Neural crest cell (in vitro differentiated cells): ENCODE measurements around the gene WDR33. TPM values are rescaled to one million over a fixed set of nuclear protein-coding genes. Genes with fewer than 3 reads are reported as not detected.

Experiments
- DNase-seq: peaks from one replicate; pipeline ENCODE4 v3.0.0; 2021; ENCODE audit warnings: low read depth, mixed read lengths, low spot score
- H3K27ac Mint-ChIP-seq: one replicate; pipeline ENCODE4 v1.8.0; 2021; ENCODE audit warnings: mild to moderate bottlenecking, mixed read lengths; ENCODE audit not compliant: unreplicated experiment
- H3K27me3 Mint-ChIP-seq: 2 replicates; pipeline ENCODE4 v1.8.0; 2021; ENCODE audit warnings: low read depth, mild to moderate bottlenecking, mixed read lengths
- H3K36me3 Mint-ChIP-seq: 2 replicates; pipeline ENCODE4 v1.8.0; 2021; ENCODE audit warnings: low read depth, mild to moderate bottlenecking, mixed read lengths
- H3K4me1 Mint-ChIP-seq: 2 replicates; pipeline ENCODE4 v1.8.0; 2021; ENCODE audit warnings: mixed read lengths
- H3K4me3 Mint-ChIP-seq: one replicate; pipeline ENCODE4 v1.8.0; 2021; ENCODE audit warnings: mild to moderate bottlenecking, mixed read lengths
- H3K9me3 Mint-ChIP-seq: 2 replicates; pipeline ENCODE4 v1.8.0; 2021; ENCODE audit warnings: mixed read lengths
- total RNA-seq: library from RNA; stranded (reverse); gene quantifications from 2 replicates; pipeline ENCODE4 v1.2.1, GENCODE V29; 2021
- TF ChIP-seq, protein P1 (sequence below): fragments of 200-600 bp; sonication (generic); conservative IDR thresholded peaks from 2 replicates; pipeline ENCODE4 v1.5.0; 2021; ENCODE audit warnings: antibody characterized with exemption, mild to moderate bottlenecking

WDR33 gene
- total RNA-seq, 1 donor from 2014 or later: 72.4 TPM

DNA sequence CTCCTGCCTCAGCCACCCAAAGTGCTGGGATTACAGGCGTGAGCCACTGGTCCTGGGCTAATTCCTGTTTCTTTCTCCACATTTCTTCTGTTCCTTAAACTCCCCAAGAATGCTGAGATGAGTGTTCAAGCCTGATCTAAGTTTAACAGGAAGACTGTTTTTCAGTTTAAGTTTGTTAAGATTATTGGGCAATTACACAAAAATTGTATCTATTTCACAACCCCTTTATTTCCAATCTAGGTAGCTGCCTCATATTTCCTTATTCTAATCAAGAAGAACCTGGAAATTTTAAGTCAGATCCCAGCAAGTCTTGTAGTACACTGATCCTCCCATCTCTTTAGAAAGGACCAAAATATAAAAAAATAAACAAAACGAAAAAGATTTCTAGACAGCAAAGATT, 98.0 kb downstream of the WDR33 start:
- no peak overlapping the region for H3K4me3 Mint-ChIP-seq
- no peak overlapping the region for H3K27ac Mint-ChIP-seq
- H3K9me3 Mint-ChIP-seq: no peaks in the 10 kb centered on the region
- peaks cover 10% of the 10 kb centered on the region for H3K4me1 Mint-ChIP-seq
- TF ChIP-seq, protein P1, sequence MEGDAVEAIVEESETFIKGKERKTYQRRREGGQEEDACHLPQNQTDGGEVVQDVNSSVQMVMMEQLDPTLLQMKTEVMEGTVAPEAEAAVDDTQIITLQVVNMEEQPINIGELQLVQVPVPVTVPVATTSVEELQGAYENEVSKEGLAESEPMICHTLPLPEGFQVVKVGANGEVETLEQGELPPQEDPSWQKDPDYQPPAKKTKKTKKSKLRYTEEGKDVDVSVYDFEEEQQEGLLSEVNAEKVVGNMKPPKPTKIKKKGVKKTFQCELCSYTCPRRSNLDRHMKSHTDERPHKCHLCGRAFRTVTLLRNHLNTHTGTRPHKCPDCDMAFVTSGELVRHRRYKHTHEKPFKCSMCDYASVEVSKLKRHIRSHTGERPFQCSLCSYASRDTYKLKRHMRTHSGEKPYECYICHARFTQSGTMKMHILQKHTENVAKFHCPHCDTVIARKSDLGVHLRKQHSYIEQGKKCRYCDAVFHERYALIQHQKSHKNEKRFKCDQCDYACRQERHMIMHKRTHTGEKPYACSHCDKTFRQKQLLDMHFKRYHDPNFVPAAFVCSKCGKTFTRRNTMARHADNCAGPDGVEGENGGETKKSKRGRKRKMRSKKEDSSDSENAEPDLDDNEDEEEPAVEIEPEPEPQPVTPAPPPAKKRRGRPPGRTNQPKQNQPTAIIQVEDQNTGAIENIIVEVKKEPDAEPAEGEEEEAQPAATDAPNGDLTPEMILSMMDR: no peak
- H3K27me3 Mint-ChIP-seq: no peaks in the 10 kb centered on the region
- peaks cover 3% of the 10 kb centered on the region for H3K36me3 Mint-ChIP-seq
- DNase-seq: no peak

DNA sequence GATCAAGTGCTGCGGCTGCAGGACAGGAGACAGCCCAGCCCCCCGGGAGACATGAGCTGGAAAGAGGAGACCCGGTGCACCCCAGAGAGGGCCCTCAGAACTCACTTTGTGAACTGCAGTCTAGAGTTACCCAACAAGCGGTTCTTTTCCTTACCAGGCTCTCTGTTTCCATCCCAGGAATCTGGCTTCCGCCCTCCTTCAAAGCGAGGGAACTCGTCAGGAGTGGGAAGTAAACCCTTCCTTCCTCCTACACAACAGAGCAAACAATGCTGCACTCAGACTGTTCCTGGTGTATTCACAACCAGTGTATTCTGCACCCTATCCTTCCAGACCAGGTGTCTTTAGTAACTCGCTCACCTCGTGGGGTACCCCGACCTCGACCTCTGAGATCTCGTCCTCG, 101.6 kb downstream of the WDR33 start:
- Mint-ChIP-seq H3K9me3 (no peaks in the 10 kb centered on the region), H3K36me3 (peaks cover 15% of the 10 kb centered on the region), H3K27ac (no peak overlapping the region), H3K4me1 (peaks cover 13% of the 10 kb centered on the region), H3K27me3 (no peaks in the 10 kb centered on the region), H3K4me3 (no peak overlapping the region)
- no peak for DNase-seq
- TF ChIP-seq, protein P1: no peak

DNA sequence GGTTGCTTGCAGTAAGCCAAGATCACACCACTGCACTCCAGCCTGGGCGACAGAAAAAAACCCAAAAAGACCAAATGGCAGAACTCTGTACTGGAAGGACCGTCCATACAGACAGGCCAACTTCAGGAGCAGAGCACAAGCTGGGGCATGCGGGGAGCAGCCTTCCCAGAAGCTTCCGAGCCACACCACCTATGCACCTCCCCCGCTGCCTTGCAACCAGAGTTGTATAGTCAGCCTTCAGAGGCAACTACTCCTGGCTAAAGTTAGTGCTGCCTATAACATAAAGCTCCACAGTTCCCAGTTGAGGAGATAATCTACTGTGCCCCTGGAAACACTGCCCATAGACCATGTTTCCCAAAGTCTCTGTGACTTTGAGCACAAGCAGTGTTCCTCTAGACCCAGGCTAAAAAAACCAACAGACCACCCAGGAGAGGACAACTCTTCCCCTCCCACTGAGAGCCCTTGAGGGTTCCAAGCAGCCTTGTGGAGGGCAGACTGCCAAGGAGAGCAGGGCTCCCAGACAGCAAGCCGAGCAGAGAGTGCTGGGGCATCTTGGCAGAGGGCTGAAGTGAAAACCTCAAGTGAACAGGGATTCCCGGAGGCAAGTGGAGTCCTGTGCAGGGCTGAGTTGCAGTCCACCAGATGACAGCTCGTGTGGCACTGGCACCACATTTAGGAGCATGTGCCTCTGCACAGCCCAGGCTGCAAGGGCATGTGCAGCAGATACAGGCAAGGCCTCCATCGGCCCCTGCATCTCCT, 102.9 kb downstream of the WDR33 start:
- H3K4me1 Mint-ChIP-seq: peaks cover 16% of the 10 kb centered on the region
- H3K27ac Mint-ChIP-seq: no peak overlapping the region
- H3K4me3 Mint-ChIP-seq: no peak overlapping the region
- TF ChIP-seq, protein P1: no peak
- peaks cover 17% of the 10 kb centered on the region for H3K36me3 Mint-ChIP-seq
- no peaks in the 10 kb centered on the region for H3K27me3 Mint-ChIP-seq
- no peak for DNase-seq
- H3K9me3 Mint-ChIP-seq: no peaks in the 10 kb centered on the region

DNA sequence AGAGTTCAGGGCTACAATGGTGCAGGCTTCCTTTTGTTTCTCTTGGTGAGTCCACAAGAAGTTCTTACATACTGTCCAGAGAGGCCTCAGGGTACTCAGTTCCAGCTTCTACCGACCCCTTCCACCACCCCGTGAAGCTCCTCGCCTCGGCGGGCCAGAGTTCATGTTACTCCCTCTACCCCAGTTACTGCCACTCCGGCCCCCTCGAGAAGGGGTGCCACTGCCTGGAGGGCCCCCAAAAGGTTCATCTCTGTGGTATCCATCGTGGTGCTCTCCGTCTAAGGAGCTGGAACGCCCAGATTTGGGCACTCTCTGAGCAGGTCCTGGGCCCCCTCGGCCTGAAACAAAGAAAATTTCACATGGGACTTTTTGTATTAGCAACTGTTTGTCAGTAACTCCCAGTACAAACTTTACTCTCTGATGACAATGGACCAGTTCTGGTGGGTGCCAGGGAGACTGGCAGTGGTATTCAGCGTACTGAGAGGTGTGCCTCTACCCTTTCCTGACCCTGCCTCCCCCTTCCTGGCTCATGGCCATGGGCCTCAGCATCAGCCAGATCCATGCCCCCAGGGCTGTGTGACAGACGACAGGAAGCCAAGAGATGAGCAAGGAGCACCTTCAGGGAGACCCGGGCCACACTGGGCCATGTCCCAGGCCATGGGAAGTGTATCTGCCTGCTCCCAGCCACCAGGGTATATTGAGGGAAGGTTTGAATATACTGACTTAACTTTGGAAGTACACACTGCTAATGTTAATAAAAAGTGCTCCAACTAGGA, 104.6 kb downstream of the WDR33 start:
- Mint-ChIP-seq H3K9me3 (no peaks in the 10 kb centered on the region), H3K27me3 (no peaks in the 10 kb centered on the region), H3K4me1 (peaks cover 25% of the 10 kb centered on the region), H3K27ac (peak overlapping the region; percentile 57), H3K4me3 (peak overlapping the region; percentile 34), H3K36me3 (peaks cover 17% of the 10 kb centered on the region)
- TF ChIP-seq, protein P1: no peak
- DNase-seq: no peak

DNA sequence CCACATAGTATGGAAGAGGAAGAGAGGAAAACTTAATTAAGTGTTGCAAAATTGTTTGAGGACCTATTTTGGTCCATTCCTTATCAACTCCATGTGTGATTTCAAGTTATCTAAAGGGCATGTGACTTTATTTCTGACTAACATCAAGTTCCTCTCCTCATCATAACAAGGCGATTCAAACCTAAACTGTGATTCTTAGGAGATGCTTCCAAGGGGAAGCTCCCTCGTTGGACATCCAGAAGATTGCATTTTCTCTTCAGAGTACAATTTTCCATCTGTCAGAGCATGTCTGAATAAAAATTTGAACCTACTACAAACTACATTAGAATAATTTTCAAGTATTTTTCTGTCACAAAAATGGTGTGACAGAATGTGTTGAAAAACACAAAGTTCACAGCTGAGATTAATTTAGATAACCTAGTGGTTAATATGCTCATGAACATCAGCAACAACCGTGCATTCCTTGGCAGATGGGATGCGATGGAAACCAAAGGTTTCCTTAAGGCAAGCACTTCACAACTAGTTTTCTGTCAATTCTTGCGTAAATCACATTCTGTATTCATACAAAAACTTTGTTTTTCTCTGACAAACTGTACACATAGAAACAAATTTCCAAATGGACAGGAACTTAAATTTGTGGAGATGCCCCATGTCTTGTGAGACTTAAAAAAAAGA, 105.4 kb downstream of the WDR33 start:
- Mint-ChIP-seq H3K27ac (no peak overlapping the region), H3K36me3 (peaks cover 17% of the 10 kb centered on the region), H3K27me3 (no peaks in the 10 kb centered on the region), H3K4me1 (peaks cover 33% of the 10 kb centered on the region), H3K4me3 (peak overlapping the region; percentile 32), H3K9me3 (no peaks in the 10 kb centered on the region)
- DNase-seq: no peak
- TF ChIP-seq, protein P1: no peak
